DND-41 (cell line): ENCODE data around the gene PLD1.

Experiments used
- ATAC-seq: fragments of 200-7000 bp; cut with Tn5 transposase; 3 replicates; pipeline ENCODE4 v1.9.1; 2021; ENCODE audit warnings: low read depth; ENCODE audit not compliant: insufficient read depth
- DNase-seq: peaks from one replicate; pipeline ENCODE4 v3.0.0-alpha.2; 2020
- H2AFZ ChIP-seq: 2 replicates; pipeline ENCODE4 v1.6.0; 2012; ENCODE audit warnings: low read depth, low read length
- H3K27ac ChIP-seq: 2 replicates; pipeline ENCODE4 v1.5.1; 2012; ENCODE audit warnings: low read length, inconsistent platforms
- H3K27me3 ChIP-seq: fragments of 200-600 bp; sonication (generic); 2 replicates; pipeline ENCODE4 v1.6.0; 2012; ENCODE audit warnings: low read length, mild to moderate bottlenecking, inconsistent platforms; ENCODE audit not compliant: insufficient read depth, poor library complexity
- H3K36me3 ChIP-seq: 2 replicates; pipeline ENCODE4 v1.5.1; 2012; ENCODE audit warnings: low read length, inconsistent platforms; ENCODE audit not compliant: insufficient read depth
- H3K4me1 ChIP-seq: 2 replicates; pipeline ENCODE4 v1.5.1; 2012; ENCODE audit warnings: mild to moderate bottlenecking, low read length; ENCODE audit not compliant: insufficient read depth
- H3K4me2 ChIP-seq: 2 replicates; pipeline ENCODE4 v1.6.0; 2012; ENCODE audit warnings: mild to moderate bottlenecking, moderate library complexity, low read length, inconsistent platforms; ENCODE audit not compliant: insufficient read depth
- H3K4me3 ChIP-seq, 2 experiments: fragments of 200-600 bp in 1 of 2; shearing (Covaris generic) in 1 of 2; 2 replicates each; pipeline ENCODE4 v1.5.1; 2012 to 2016; ENCODE audit warnings: inconsistent platforms in 2 of 2, low read length in 2 of 2, mild to moderate bottlenecking in 2 of 2, low read depth in 1 of 2, moderate library complexity in 1 of 2
- H3K79me2 ChIP-seq: 2 replicates; pipeline ENCODE4 v1.6.0; 2012; ENCODE audit warnings: low read length, inconsistent platforms; ENCODE audit not compliant: insufficient read depth
- H3K9ac ChIP-seq: 2 replicates; pipeline ENCODE4 v1.6.0; 2012; ENCODE audit warnings: low read depth, mild to moderate bottlenecking, inconsistent platforms, low read length, moderate library complexity
- H3K9me3 ChIP-seq: 2 replicates; pipeline ENCODE4 v1.5.1; 2012; ENCODE audit warnings: low read length, moderate library complexity, mild to moderate bottlenecking, inconsistent platforms; ENCODE audit not compliant: insufficient read depth, severe bottlenecking
- H4K20me1 ChIP-seq: 2 replicates; pipeline ENCODE4 v1.6.0; 2012; ENCODE audit warnings: low read length; ENCODE audit not compliant: insufficient read depth
- EZH2 ChIP-seq: IDR thresholded peaks from 3 replicates; pipeline ENCODE4 v1.6.1; 2012; ENCODE audit warnings: borderline replicate concordance, low read depth, mild to moderate bottlenecking, moderate library complexity, low read length, inconsistent platforms; ENCODE audit not compliant: severe bottlenecking
- TF ChIP-seq, protein P1 (sequence below): IDR thresholded peaks from 2 replicates; pipeline ENCODE4 v1.5.1; 2012; ENCODE audit warnings: borderline replicate concordance, low read length, moderate library complexity, mild to moderate bottlenecking; ENCODE audit not compliant: poor library complexity, severe bottlenecking; ENCODE audit errors: extremely low read depth

PLD1 gene

DNA sequence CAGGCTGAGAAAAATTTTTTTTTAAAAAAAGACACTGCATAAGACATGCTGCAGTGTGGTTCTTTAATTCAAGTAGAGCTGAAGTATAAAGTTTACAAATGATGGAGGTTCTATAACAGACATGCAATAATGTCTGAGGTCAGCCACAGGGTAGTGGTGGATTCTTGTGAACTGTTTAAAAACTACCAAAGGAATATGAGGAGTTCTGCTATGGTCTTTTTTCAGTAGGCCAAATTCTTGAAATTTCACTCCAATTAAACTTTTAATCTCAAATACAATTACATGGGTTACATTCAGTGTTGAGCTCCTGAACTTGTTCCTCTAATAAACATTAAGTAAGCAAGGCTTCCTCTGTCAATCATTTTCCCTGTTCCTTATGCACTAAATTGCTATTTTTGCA, 122.7 kb downstream of the PLD1 start:
- Histone ChIP-seq H4K20me1 (no peaks in the 10 kb centered on the region), H3K9me3 (no peaks in the 10 kb centered on the region), H3K4me1 (no peaks in the 10 kb centered on the region), H3K36me3 (no peaks in the 10 kb centered on the region), H3K9ac (no peak overlapping the region), H3K4me3 (no peak overlapping the region), H3K27ac (no peak overlapping the region), H3K79me2 (no peaks in the 10 kb centered on the region), H2AFZ (no peak overlapping the region), H3K27me3 (peaks cover 11% of the 10 kb centered on the region), H3K4me2 (no peak overlapping the region)
- no peak for DNase-seq
- no peak for TF ChIP-seq EZH2
- TF ChIP-seq, protein P1, sequence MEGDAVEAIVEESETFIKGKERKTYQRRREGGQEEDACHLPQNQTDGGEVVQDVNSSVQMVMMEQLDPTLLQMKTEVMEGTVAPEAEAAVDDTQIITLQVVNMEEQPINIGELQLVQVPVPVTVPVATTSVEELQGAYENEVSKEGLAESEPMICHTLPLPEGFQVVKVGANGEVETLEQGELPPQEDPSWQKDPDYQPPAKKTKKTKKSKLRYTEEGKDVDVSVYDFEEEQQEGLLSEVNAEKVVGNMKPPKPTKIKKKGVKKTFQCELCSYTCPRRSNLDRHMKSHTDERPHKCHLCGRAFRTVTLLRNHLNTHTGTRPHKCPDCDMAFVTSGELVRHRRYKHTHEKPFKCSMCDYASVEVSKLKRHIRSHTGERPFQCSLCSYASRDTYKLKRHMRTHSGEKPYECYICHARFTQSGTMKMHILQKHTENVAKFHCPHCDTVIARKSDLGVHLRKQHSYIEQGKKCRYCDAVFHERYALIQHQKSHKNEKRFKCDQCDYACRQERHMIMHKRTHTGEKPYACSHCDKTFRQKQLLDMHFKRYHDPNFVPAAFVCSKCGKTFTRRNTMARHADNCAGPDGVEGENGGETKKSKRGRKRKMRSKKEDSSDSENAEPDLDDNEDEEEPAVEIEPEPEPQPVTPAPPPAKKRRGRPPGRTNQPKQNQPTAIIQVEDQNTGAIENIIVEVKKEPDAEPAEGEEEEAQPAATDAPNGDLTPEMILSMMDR, result no peak
- ATAC-seq, result no peak

DNA sequence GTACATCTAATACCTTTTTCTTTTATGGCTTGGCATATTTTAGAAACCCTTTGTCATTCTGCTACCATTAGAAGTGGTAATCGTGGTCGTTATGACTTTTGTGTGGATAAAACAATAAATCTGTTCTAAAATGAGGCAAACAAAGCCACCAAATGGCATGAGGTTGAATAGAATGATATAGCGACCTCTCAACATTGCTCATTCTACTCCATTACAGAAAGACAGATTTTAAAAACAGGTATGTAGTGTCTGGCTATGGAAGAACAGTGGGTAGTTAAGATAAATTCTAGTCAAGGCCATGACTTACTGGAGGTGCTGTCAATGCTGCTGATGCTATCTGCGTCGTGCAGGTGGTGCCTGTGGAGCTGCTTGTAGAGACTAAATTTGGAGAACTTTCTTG, 123.2 kb downstream of the PLD1 start:
- Histone ChIP-seq H3K36me3 (no peaks in the 10 kb centered on the region), H3K27me3 (peaks cover 13% of the 10 kb centered on the region), H3K27ac (no peak overlapping the region), H3K79me2 (no peaks in the 10 kb centered on the region), H3K9ac (no peak overlapping the region), H3K4me1 (no peaks in the 10 kb centered on the region), H3K4me2 (no peak overlapping the region), H3K4me3 (no peak overlapping the region), H3K9me3 (no peaks in the 10 kb centered on the region), H4K20me1 (no peaks in the 10 kb centered on the region), H2AFZ (no peak overlapping the region)
- no peak for DNase-seq
- ATAC-seq, result no peak
- TF ChIP-seq, protein P1, result no peak

DNA sequence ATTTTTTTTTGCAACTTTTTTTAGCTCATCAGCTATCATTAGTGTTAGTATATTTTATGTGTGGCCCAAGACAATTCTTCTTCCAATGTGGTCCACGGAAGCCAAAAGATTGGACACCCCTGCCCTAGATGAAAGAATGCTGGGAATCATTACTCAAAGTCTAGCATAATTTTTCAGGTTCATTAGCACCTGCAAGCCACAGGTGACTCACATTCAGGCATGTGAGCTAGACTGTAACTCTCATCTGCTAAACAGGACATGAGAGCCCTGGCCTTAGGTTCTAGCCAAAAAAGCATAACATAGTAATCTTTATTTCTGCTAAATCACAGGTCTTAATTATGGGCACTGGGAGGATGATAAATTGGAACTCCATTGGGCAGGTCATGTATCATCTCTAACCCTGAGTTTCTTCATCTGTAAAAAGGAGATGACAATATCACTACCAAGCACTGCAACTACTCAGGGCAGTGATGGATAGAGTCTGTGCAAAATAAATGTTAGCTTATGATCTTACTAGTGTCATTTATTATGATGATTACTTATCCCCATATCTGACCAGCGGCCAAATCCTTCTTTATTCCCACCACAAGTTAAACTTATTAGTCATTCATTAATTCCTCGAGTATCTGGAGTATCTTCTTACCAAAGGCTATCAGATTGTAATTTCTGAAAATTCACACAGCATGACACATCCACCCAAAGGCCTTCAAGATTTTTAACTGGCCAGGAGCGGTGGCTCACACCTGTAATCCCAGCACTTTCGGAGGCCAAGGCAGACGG, 125.0 kb downstream of the PLD1 start:
- TF ChIP-seq, protein P1, result no peak
- TF ChIP-seq EZH2, result no peak
- no peak for ATAC-seq
- Histone ChIP-seq H3K79me2 (no peaks in the 10 kb centered on the region), H3K4me1 (no peaks in the 10 kb centered on the region), H3K4me2 (no peak overlapping the region), H3K4me3 (no peak overlapping the region), H3K9ac (no peak overlapping the region), H3K36me3 (no peaks in the 10 kb centered on the region), H4K20me1 (no peaks in the 10 kb centered on the region), H3K9me3 (no peaks in the 10 kb centered on the region), H3K27ac (no peak overlapping the region), H2AFZ (no peak overlapping the region), H3K27me3 (peaks cover 9% of the 10 kb centered on the region)
- DNase-seq, result no peak
